Parathyroid adenoma (tissue), 2 donors: ENCODE data around the gene DIAPH2.

Experiments used
- H2AFZ ChIP-seq: fragments of 300-600 bp; sonication (generic); one replicate; pipeline ENCODE4 v1.7.0; 2017; ENCODE audit warnings: antibody characterized with exemption, mild to moderate bottlenecking
- H3K27ac ChIP-seq: fragments of 300-600 bp; sonication (generic); one replicate; pipeline ENCODE4 v1.7.0; 2017
- H3K27me3 ChIP-seq: fragments of 300-600 bp; sonication (generic); one replicate; pipeline ENCODE4 v1.7.0; 2017; ENCODE audit warnings: low read length; ENCODE audit not compliant: control insufficient read depth, insufficient read depth
- H3K36me3 ChIP-seq: fragments of 300-600 bp; sonication (generic); one replicate; pipeline ENCODE4 v1.7.0; 2017; ENCODE audit warnings: low read length; ENCODE audit not compliant: control insufficient read depth, insufficient read depth
- H3K4me1 ChIP-seq: fragments of 300-600 bp; sonication (generic); one replicate; pipeline ENCODE4 v1.7.0; 2017; ENCODE audit warnings: control low read depth
- H3K4me2 ChIP-seq: fragments of 300-600 bp; sonication (generic); one replicate; pipeline ENCODE4 v1.7.0; 2017; ENCODE audit warnings: low read length
- H3K4me3 ChIP-seq: fragments of 300-600 bp; sonication (generic); one replicate; pipeline ENCODE4 v1.7.0; 2017; ENCODE audit warnings: low read depth, low read length
- H3K79me2 ChIP-seq: fragments of 300-600 bp; sonication (generic); one replicate; pipeline ENCODE4 v1.7.0; 2017; ENCODE audit warnings: control low read depth
- H3K9ac ChIP-seq: fragments of 300-600 bp; sonication (generic); one replicate; pipeline ENCODE4 v1.7.0; 2017; ENCODE audit warnings: mild to moderate bottlenecking
- H3K9me3 ChIP-seq: fragments of 300-600 bp; sonication (generic); one replicate; pipeline ENCODE4 v1.7.0; 2017; ENCODE audit warnings: low read length; ENCODE audit not compliant: control insufficient read depth
- TF ChIP-seq, protein P1 (sequence below): fragments of 300-600 bp; sonication (generic); IDR thresholded peaks from one replicate; pipeline ENCODE4 v1.7.0; 2017; ENCODE audit warnings: antibody characterized with exemption, mild to moderate bottlenecking
- donor health status: primary hyperparathyroidism.

The DIAPH2 gene

DNA sequence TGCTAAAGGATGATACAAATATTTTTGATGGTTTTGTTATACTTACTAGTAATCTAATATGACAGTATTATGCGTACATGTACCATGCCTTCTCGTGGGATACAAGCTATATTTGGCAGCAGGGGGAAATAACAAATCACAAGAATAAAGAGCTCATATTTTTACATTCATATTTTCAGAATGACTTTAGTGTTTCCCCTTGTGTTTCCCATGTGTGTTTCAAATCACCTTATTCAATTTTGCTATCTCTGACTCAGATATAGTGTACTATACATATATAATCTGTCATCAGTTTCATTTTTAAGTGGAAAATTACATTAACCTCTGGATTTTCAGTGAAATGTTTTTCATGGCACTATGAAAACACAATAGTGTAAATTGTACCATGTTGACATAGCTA lies 345.8 kb downstream of the DIAPH2 start:
- Histone ChIP-seq H2AFZ (no peak overlapping the region), H3K27ac (no peak overlapping the region), H3K27me3 (no peaks in the 10 kb centered on the region), H3K4me1 (no peaks in the 10 kb centered on the region), H3K36me3 (no peaks in the 10 kb centered on the region), H3K9me3 (no peaks in the 10 kb centered on the region), H3K9ac (no peak overlapping the region), H3K4me3 (no peak overlapping the region), H3K79me2 (no peaks in the 10 kb centered on the region), H3K4me2 (no peak overlapping the region)
- TF ChIP-seq, protein P1, sequence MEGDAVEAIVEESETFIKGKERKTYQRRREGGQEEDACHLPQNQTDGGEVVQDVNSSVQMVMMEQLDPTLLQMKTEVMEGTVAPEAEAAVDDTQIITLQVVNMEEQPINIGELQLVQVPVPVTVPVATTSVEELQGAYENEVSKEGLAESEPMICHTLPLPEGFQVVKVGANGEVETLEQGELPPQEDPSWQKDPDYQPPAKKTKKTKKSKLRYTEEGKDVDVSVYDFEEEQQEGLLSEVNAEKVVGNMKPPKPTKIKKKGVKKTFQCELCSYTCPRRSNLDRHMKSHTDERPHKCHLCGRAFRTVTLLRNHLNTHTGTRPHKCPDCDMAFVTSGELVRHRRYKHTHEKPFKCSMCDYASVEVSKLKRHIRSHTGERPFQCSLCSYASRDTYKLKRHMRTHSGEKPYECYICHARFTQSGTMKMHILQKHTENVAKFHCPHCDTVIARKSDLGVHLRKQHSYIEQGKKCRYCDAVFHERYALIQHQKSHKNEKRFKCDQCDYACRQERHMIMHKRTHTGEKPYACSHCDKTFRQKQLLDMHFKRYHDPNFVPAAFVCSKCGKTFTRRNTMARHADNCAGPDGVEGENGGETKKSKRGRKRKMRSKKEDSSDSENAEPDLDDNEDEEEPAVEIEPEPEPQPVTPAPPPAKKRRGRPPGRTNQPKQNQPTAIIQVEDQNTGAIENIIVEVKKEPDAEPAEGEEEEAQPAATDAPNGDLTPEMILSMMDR: no peak

DNA sequence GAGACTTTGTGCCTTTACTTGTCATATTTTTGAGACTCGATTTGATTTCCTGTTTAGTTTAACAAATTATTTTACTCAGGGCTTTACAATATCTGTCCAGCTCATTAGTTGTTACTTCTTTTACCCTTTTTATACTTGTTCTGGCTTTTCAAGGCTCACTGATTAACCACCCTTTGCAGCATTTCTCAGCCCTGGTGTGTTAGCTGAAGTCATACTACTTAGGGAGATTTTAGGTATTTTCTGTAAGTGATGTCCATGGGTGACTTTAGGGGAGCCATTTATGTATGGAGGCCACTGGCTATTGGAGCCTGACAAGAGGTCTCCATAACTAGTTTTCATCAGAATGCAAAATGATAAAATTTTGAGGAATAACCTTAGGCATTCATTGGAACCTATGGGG lies 346.3 kb downstream of the DIAPH2 start:
- Histone ChIP-seq H2AFZ (no peak overlapping the region), H3K27ac (no peak overlapping the region), H3K4me1 (no peaks in the 10 kb centered on the region), H3K9me3 (no peaks in the 10 kb centered on the region), H3K4me3 (no peak overlapping the region), H3K9ac (no peak overlapping the region), H3K36me3 (no peaks in the 10 kb centered on the region), H3K27me3 (no peaks in the 10 kb centered on the region), H3K79me2 (no peaks in the 10 kb centered on the region), H3K4me2 (no peak overlapping the region)
- TF ChIP-seq, protein P1: no peak

DNA sequence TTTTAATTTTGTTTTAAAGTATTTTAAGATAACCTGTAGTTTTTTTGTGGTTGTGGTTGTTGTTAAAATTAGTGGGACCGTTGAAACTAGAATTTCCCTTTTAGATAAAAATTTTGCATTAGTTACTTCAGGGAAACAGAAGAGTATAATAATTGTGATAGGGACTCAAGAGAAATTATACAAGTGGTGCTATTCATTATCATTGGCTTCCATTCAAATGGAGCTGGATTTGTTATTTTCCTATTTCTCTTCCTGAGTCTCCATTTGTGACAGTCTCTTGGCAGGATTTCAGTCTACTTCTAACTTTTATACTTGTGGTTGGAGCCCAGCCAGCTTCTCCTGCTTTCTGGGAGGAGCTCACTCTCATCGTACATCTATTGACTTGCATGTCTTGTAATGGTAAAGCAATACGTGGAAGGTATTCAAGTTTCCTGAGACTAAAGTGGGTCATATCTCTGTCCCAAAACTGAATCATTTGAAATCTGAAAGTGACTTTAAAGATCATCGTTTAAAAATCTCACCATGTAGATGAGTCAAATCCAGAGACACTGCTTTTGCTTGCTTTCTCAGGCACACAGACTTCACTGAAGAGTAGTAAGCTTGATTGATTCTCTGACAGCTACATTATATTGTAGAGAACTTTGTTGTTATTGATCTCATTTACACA lies 354.9 kb downstream of the DIAPH2 start:
- Histone ChIP-seq H3K9ac (no peak overlapping the region), H3K4me3 (no peak overlapping the region), H2AFZ (no peak overlapping the region), H3K36me3 (no peaks in the 10 kb centered on the region), H3K9me3 (no peaks in the 10 kb centered on the region), H3K79me2 (no peaks in the 10 kb centered on the region), H3K27ac (no peak overlapping the region), H3K27me3 (no peaks in the 10 kb centered on the region), H3K4me2 (no peak overlapping the region), H3K4me1 (no peaks in the 10 kb centered on the region)
- TF ChIP-seq, protein P1: no peak

DNA sequence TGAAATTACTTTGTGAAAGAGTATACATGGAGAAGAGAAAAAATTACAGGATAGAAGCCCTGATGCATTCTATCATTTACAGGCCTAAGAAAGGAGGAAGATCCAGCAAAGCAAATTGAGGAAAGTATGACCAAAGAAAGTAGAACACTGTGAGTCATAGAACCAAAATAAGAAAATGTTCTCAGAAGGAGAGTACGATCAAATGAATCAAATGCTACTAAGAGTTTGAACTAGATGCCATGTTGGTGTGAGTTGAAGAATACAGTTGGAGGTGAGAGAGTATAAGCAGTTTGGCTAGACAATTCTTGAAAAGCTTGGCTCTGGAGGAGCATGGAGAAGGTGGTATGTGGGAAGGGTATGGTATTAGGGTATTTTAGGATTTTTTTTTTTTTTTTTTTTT lies 360.8 kb downstream of the DIAPH2 start:
- H3K79me2 ChIP-seq: no peaks in the 10 kb centered on the region
- TF ChIP-seq, protein P1: no peak
- H2AFZ ChIP-seq: no peak overlapping the region
- H3K9me3 ChIP-seq: no peaks in the 10 kb centered on the region
- no peak overlapping the region for H3K4me3 ChIP-seq
- no peak overlapping the region for H3K27ac ChIP-seq
- no peaks in the 10 kb centered on the region for H3K36me3 ChIP-seq
- H3K4me2 ChIP-seq: no peak overlapping the region
- H3K9ac ChIP-seq: no peak overlapping the region
- no peaks in the 10 kb centered on the region for H3K4me1 ChIP-seq
- no peaks in the 10 kb centered on the region for H3K27me3 ChIP-seq

DNA sequence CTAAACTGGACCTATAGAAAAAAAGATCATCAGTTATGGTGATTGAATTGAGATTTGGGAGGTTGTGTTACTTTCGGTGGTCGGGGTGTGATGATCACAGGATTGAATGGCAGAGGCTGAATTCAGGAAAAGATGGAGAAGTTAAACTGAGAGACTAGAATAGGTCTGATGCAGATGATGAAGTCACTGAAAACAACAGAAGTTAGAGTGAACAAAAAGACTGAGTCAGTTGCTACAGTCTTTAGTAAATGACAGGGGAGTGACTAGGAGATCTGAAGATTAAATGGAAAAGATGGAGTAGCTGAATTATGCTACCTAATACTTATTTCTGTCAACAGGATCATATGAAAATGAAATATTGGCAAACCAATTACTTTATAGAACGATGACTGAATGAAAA lies 362.2 kb downstream of the DIAPH2 start:
- Histone ChIP-seq H3K79me2 (no peaks in the 10 kb centered on the region), H3K27me3 (no peaks in the 10 kb centered on the region)

More for the DNA sequence above, 362.2 kb downstream of the DIAPH2 start:
- H3K4me3 ChIP-seq: no peak overlapping the region
- H3K4me1 ChIP-seq: no peaks in the 10 kb centered on the region
- TF ChIP-seq, protein P1: no peak
- no peak overlapping the region for H3K9ac ChIP-seq
- H2AFZ ChIP-seq: no peak overlapping the region
- no peaks in the 10 kb centered on the region for H3K9me3 ChIP-seq
- H3K27ac ChIP-seq: no peak overlapping the region
- H3K36me3 ChIP-seq: no peaks in the 10 kb centered on the region
- H3K4me2 ChIP-seq: no peak overlapping the region
